Mucosa of descending colon (tissue), 3 donors: ENCODE results near the gene XPO1. TPM values are rescaled to one million over a fixed set of nuclear protein-coding genes. Genes with fewer than 3 reads are reported as not detected.
A peak's percentile ranks its signal among the peaks of the same experiment; 100 is the strongest.

Experiments
- ATAC-seq: fragments of 200-7000 bp; cut with Tn5 transposase; one replicate; pipeline ENCODE4 v1.9.1; 2020; ENCODE audit warnings: mild to moderate bottlenecking, moderate library complexity
- DNase-seq, 3 donors: peaks; one replicate each; pipeline ENCODE4 v3.0.0-alpha.2; 2020
- H3K36me3 ChIP-seq: fragments of 200-600 bp; one replicate; pipeline ENCODE4 v1.8.0; 2021; ENCODE audit warnings: low read depth, mild to moderate bottlenecking
- H3K4me1 ChIP-seq: fragments of 200-600 bp; one replicate; pipeline ENCODE4 v1.8.0; 2021; ENCODE audit warnings: low read depth, mild to moderate bottlenecking
- H3K4me3 ChIP-seq: fragments of 200-600 bp; one replicate; pipeline ENCODE4 v1.8.0; 2021; ENCODE audit warnings: mild to moderate bottlenecking
- H3K9me3 ChIP-seq: fragments of 200-600 bp; one replicate; pipeline ENCODE4 v1.8.0; 2021; ENCODE audit warnings: mild to moderate bottlenecking
- intact Hi-C, 2 donors: fragments of 100-400 bp; cut with DNase I in 1 of 2; cut with micrococcal nuclease in 1 of 2; formaldehyde crosslinking; loops; one replicate each; pipeline versions ENCODE4 v1.11.0 to v1.11.1; 2022; cut with DNase I, micrococcal nuclease
- total RNA-seq, 3 donors: library from RNA; stranded (reverse); fragmentation: NEBNext Ultra II Directional in 2 of 3; extraction: Animal tissue kit (Norgen Biotek cat#: 25700) in 2 of 3; gene quantifications; one replicate each; pipeline versions ENCODE4 v1.2.1 to v1.2.4, GENCODE V29; 2021 to 2023
- TF ChIP-seq, protein P1 (sequence below): fragments of 200-600 bp; IDR thresholded peaks from one replicate; pipeline ENCODE4 v1.8.0; 2022; ENCODE audit warnings: antibody characterized with exemption, mild to moderate bottlenecking
- donor health status: DM: no; HTN: no; CAD: no; lungs with moderate emphysema.
- donor health status: DM: no; HTN: no; CAD: no.
- donor health status: DM: no; HTN: yes; CAD: no.

XPO1 gene
- total RNA-seq, 3 donors from 2014 or later = 76.8 to 94.1 (median 87.5) TPM

DNA sequence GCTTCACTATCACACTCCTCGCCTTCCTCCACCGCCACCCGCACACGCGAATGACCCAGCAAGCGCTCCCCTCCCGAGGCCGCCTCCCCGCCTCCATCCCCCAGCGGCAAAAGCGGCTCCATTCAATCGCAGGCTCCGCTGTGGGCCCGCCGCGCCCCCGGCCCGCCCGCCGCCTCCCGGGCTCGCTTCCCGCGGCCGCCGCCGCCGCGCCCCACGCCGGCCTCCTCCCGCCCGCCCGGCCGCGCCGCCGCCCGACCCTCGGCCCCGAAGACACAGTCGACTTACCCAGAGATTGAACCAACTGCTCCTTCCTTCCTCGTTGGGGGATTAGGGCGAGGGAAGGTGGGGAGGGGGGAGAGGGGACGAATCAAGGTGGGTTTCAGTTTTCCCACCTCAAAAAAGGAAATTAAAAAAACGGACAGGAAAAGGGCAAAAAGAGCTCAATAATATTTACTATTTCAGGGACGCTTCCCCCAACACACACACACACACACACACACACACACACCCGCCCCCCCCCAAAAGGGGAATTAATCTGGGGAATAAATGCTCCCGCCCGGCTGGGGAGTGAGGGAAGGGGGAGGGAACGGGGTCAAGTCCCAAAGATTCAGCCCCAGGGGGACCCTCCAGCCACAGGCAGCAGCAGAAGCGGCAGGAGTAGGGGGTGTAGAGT is 743 bp downstream of the XPO1 start:
- ATAC-seq (no peak), DNase-seq (peak in 2 of 3 donors; percentile 61 to 67)
- Histone ChIP-seq H3K9me3 (no peaks in the 10 kb centered on the region), H3K4me3 (peak overlapping the region; percentile 74), H3K36me3 (no peaks in the 10 kb centered on the region), H3K4me1 (peaks cover 20% of the 10 kb centered on the region)
- intact Hi-C loops = no loop called here
- TF ChIP-seq, protein P1, sequence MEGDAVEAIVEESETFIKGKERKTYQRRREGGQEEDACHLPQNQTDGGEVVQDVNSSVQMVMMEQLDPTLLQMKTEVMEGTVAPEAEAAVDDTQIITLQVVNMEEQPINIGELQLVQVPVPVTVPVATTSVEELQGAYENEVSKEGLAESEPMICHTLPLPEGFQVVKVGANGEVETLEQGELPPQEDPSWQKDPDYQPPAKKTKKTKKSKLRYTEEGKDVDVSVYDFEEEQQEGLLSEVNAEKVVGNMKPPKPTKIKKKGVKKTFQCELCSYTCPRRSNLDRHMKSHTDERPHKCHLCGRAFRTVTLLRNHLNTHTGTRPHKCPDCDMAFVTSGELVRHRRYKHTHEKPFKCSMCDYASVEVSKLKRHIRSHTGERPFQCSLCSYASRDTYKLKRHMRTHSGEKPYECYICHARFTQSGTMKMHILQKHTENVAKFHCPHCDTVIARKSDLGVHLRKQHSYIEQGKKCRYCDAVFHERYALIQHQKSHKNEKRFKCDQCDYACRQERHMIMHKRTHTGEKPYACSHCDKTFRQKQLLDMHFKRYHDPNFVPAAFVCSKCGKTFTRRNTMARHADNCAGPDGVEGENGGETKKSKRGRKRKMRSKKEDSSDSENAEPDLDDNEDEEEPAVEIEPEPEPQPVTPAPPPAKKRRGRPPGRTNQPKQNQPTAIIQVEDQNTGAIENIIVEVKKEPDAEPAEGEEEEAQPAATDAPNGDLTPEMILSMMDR = no peak

DNA sequence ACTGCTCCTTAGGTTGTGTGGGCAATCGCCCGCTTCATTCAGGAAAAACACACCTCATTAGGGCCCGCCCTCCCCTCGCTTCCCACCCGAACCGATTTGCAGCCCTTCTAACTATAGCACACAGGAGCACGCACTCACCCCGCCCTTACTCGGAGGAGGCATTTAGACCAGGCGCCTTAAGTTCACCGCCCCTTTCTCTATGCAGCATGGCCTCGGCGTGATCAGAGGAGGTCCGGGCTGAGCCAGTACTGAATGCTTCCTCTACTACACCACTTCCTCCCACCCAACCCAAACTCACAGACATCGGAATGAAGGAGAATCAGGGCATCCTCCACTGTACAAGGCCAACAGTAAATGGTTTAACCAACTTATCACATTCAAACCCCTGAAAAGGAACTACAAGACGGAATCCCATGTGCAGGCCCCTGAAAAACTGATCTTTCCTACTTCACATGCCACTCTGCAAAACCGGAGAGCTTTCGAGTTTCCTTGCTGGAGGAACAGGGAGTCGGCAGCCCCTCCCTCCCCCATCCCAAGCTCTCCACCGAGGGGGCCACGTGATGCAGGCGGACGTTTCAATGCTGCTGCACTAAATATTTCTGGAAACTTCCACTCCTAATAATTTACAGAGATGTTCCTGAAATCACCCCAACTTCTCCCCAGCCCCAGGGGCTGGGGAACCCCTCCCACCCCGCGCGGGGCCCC is 1.4 kb downstream of the XPO1 start:
- no peaks in the 10 kb centered on the region for H3K36me3 ChIP-seq
- H3K9me3 ChIP-seq = no peaks in the 10 kb centered on the region
- peak; percentile 70 for ATAC-seq
- intact Hi-C loops = no loop called here
- peak; percentile 85 to 94 (median 89) for DNase-seq
- H3K4me1 ChIP-seq = peaks cover 20% of the 10 kb centered on the region
- H3K4me3 ChIP-seq = peak overlapping the region; percentile 74
- TF ChIP-seq, protein P1 = no peak

DNA sequence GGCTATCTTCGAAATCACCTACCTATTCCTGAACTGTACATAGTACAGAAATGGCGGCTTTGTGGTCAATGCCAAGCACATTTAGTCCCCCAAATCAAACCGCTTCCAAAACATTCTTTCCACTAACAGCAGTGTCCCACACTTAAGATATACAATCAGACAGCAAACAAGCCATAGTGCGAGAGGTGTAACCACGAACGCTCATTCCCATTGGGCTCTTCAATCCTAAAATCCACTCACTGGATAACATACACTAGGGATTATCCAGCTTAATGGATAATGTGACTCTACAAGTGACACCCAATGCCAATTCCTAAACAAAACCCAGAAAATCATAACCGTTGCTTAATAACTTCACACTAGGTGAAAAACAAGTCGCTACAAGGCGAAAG is 2.0 kb downstream of the XPO1 start:
- DNase-seq (peak in 1 of 3 donors; percentile 14), ATAC-seq (no peak)
- Histone ChIP-seq H3K4me1 (peaks cover 20% of the 10 kb centered on the region), H3K9me3 (no peaks in the 10 kb centered on the region), H3K4me3 (peak overlapping the region; percentile 74), H3K36me3 (no peaks in the 10 kb centered on the region)
- intact Hi-C loops = no loop called here
- TF ChIP-seq, protein P1 = no peak

DNA sequence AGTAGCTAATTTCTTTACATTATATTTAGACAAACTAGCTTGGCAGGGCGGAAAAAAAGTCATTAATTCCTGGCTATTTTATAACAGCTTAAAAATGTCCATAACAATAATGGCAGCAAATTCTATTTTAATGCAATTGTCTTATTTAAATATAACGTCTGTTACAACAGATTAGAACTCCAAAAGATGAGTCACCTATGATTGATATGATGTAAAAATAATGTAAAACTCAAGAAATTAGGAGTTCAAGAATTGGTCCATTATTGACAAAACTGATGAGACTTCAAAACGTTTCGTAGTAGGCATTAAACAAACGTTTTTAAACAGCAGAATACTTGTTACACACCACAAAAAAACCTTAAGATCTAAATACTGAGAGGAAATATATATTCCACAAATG is 2.7 kb downstream of the XPO1 start:
- TF ChIP-seq, protein P1 = no peak
- no peaks in the 10 kb centered on the region for H3K9me3 ChIP-seq
- no peaks in the 10 kb centered on the region for H3K36me3 ChIP-seq
- intact Hi-C loops = no loop called here
- ATAC-seq (no peak), DNase-seq (no peak)
- H3K4me1 ChIP-seq = peaks cover 20% of the 10 kb centered on the region
- H3K4me3 ChIP-seq = no peak overlapping the region

DNA sequence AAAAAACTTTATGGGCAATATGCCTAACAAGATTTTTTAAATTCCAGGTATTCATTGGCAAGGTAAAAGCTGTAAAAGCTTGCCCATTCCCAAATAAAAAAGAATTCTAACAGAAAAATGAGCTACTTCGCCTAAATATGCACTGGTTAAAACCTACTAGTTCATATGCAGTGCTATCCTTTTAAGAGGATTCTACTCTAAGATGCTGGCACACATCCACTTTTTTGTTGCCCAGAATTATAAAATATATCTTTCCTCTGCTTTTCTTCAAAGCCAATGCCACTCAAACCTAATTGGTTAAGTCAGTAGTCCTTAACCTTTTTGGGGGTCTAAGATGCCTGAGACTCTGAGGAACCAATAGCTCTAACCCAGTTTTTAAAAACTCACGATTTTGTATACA is 3.2 kb downstream of the XPO1 start:
- intact Hi-C loops = no loop called here
- ATAC-seq = no peak
- TF ChIP-seq, protein P1 = no peak
- peaks cover 20% of the 10 kb centered on the region for H3K4me1 ChIP-seq
- no peak for DNase-seq
- H3K4me3 ChIP-seq = no peak overlapping the region
- H3K9me3 ChIP-seq = no peaks in the 10 kb centered on the region
- no peaks in the 10 kb centered on the region for H3K36me3 ChIP-seq
